GM12872 (cell line): ENCODE measurements around the gene DEPP1.

Experiments used
- TF ChIP-seq, protein P1 (sequence below): IDR thresholded peaks from 3 replicates; pipeline ENCODE4 v1.5.1; 2011; ENCODE audit warnings: low read depth, mild to moderate bottlenecking, low read length, moderate library complexity; ENCODE audit not compliant: insufficient read depth

The DEPP1 gene

DNA sequence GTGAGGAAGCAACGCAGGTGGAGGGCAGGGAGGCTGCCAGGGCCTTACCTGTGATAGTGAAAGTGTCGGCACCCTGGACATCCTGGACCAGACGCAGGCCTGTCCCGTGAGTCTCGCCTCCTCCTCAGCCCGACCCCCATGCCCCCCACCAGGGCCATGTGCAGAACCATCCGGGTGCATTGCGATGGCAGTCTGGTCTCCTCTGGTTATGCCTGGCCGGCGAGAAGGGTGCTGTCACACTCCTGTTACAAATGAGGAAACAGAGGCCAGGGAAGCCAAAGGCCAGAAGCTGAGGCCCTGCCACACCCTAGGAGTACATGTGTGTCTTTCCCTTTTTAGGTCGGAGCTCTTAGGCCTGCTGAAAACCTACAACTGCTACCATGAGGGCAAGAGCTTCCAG lies 7.2 kb downstream of the DEPP1 start:
- TF ChIP-seq, protein P1, sequence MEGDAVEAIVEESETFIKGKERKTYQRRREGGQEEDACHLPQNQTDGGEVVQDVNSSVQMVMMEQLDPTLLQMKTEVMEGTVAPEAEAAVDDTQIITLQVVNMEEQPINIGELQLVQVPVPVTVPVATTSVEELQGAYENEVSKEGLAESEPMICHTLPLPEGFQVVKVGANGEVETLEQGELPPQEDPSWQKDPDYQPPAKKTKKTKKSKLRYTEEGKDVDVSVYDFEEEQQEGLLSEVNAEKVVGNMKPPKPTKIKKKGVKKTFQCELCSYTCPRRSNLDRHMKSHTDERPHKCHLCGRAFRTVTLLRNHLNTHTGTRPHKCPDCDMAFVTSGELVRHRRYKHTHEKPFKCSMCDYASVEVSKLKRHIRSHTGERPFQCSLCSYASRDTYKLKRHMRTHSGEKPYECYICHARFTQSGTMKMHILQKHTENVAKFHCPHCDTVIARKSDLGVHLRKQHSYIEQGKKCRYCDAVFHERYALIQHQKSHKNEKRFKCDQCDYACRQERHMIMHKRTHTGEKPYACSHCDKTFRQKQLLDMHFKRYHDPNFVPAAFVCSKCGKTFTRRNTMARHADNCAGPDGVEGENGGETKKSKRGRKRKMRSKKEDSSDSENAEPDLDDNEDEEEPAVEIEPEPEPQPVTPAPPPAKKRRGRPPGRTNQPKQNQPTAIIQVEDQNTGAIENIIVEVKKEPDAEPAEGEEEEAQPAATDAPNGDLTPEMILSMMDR = no peak

DNA sequence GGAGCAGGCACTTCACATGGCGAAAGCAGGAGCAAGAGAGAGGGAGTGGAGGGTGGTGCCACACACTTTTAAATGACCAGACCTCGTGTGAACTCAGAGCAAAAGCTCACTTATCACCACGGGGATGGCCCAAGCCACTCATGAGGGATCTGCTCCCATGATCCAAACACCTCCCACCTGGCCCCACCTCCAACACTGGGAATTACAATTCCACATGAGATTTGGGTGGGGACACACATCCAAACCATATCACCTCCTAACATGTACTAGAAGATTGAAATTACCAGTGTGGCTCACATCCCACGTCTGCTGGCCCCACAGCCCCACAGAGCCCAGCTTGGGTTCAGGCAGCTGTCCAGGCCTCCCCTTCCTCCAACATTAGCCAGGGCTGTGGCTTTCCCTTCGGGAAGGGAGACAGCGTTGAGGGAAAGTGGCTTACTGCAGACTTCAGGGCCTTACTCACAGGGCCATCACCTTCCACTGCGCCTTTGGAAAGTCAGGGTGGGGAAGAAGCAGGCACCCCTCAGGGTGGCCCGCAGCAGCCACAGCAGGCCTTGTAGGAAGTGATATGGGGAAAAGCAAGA lies 7.7 kb downstream of the DEPP1 start:
- TF ChIP-seq, protein P1 = no peak

DNA sequence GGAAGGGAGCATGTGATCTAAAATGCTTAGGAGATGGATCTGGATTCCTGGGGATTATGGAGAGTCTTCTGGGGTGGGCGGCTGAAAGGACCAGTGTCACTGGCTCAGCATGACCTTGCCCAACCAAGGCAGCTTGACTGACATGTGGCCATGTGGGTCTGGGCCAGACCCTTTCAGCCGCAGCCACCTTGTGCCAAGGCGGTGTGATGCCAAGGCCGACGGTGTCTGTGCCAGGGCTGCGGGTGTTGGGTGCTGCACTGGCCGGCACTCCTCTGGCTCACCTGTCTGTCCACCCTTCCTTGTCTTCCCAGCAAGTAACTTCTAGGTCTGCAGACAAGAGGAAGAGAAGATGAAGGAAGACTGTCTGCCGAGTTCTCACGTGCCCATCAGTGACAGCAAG lies 8.8 kb downstream of the DEPP1 start:
- TF ChIP-seq, protein P1 = no peak

DNA sequence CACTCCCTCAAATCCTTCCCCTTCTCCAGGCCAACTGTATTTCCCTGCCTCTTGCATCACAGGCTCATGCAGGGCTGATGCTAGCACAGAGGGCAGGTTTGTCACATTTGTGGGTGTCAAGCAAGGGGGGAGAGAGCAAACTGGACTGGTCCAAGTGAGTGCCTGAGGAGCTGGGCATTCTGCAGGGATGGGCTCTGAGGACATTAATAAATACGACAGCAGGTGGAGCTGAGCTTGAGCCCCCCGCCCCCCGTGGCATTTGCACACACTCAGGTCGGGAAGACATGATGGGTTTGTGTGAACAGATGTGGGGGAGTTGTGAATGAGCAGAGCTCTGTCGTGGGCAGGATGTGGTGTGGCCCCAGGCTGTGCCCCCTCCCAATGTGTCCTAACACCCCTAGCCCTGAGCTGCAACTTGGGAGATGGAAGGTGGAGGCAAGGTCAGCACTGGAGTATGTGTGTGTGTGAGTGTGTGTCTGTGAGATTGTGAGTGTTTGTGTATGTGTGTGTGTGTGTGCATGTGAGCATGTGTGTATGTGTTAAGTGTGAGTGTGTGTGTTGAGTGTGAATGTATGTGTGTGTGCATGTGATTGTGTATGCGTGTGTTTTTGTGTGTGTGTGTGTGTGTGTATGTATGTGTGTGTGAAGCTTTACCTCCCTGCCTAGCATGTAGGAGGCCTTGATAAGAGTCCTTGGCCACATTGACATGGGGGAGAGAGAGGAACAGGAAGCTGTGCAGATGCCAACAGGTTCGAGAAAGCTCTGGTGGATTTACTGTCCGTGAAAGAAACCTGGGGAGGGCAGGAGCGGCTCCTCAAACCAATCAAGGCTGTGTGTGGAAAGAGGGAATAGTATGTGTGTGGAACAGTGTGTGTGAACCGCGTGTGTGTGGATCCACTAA lies 9.9 kb downstream of the DEPP1 start:
- TF ChIP-seq, protein P1 = no peak

DNA sequence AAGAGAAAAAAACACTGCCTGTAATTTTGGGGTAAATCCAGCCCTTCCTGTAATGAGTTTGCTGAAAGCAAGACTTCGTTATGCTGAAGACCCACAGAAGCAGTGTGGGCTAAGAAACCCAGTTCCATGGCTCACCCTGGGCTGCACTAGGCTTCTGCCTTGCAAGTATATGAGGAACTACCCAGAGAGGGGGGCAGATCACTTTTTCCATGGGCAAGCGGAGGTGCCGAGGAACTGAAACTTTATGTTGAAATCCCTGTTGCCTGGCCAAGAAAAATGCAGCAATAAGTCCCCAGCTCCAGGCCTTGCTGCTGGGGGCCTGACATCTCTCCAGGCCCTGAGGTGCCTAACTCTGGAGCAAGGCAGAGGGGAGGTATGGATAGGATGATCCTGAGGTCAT lies 10.5 kb downstream of the DEPP1 start:
- TF ChIP-seq, protein P1 = no peak

DNA sequence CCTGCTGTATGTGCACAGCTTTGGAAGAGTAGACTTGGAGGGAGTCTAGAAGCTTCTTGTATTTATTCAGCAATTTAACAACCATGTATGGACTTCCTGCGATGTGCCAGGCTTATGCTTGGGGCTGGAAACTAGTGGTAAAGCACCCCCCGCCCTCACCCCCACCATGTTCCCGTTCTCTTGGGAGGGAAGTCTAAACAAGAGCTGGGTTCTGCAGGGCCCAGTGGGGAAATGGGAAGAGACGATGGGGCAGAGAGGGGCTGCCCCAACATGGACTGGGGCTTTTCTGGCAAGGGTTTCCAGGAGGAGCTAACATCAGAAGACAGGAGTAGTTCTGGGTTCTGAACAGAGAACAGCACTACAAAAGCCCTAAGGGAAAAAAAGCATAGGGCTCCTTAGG lies 11.0 kb downstream of the DEPP1 start:
- TF ChIP-seq, protein P1 = no peak

DNA sequence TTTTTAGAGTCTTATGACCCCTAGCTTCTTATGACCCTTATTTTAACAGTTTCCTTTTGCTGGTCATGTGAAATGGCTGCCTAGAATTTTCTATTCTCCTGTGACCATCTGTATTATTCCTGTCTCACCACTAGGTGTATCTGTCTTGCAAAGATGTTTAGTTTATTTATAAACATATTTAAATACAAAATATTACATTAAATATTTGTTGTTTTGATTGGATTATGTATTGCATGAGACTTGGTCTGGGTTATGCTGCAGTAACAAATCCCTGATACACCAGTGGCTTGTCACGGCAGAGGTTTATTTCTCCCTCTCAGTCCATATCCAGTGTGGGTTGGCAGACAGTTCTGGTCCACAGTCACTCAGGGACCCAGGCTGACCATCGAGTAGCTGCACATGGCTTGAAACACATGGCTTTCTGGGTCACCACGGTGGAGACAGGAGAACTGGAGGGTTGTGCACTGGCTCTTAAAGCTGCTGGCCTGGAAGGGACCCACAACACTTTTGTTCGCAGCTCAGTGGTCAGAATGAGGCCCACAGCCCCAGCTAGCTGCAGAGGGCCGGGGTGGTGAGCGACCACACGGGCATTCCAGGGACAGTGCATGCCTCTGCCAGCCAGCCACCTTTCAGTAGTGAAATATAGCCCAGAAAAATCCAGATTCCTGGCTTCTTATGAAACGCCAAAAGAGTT lies 11.6 kb downstream of the DEPP1 start:
- TF ChIP-seq, protein P1 = peak; percentile 17; the same call in 1 of the 3 replicates
